Upper lobe of left lung (tissue), 4 donors: ENCODE data around the gene OR6M1.

Experiments used
- EP300 ChIP-seq, 4 donors: sonication (generic); formaldehyde crosslinking; IDR thresholded peaks; one replicate each; pipeline ENCODE4 v1.5.1; 2017; ENCODE audit warnings: antibody characterized with exemption in 4 of 4, control low read depth in 2 of 4
- POLR2A ChIP-seq, 4 donors: fragments of 450-650 bp; IDR thresholded peaks; one replicate each; pipeline ENCODE4 v1.5.1; 2016 to 2017; ENCODE audit warnings: antibody characterized with exemption in 4 of 4, mild to moderate bottlenecking in 2 of 4
- TF ChIP-seq, protein P1 (sequence below), 6 experiments: fragments of 450-650 bp in 4 of 6; fragments of 200-600 bp in 2 of 6; sonication (generic) in 2 of 6; IDR thresholded peaks; one replicate each; pipeline ENCODE4 v1.5.1; 2016 to 2019; ENCODE audit warnings: antibody characterized with exemption in 6 of 6

DNA sequence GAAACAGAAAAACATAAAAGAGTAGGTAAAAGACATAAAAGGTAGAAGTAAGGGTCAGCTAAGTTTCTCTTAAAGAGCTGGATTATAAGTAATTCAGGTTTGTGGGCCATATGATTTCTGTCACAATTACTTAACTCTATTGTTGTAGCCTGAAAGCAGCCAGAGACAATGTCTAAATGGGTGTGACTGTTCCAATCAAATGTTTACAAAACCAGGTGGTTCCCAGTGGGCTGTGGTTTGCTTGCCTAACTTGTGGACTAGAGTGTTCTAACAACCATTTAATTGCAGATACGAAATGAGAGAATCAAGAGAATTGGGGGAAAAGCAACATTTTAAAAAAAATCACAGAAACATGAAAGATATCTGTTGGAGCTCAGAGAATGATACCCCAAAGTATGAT, 22.6 kb downstream of the OR6M1 start:
- TF ChIP-seq EP300 (IDR thresholded peaks at IDR 0.05) (no peak), POLR2A (IDR thresholded peaks at IDR 0.05) (no peak)
- TF ChIP-seq, protein P1, sequence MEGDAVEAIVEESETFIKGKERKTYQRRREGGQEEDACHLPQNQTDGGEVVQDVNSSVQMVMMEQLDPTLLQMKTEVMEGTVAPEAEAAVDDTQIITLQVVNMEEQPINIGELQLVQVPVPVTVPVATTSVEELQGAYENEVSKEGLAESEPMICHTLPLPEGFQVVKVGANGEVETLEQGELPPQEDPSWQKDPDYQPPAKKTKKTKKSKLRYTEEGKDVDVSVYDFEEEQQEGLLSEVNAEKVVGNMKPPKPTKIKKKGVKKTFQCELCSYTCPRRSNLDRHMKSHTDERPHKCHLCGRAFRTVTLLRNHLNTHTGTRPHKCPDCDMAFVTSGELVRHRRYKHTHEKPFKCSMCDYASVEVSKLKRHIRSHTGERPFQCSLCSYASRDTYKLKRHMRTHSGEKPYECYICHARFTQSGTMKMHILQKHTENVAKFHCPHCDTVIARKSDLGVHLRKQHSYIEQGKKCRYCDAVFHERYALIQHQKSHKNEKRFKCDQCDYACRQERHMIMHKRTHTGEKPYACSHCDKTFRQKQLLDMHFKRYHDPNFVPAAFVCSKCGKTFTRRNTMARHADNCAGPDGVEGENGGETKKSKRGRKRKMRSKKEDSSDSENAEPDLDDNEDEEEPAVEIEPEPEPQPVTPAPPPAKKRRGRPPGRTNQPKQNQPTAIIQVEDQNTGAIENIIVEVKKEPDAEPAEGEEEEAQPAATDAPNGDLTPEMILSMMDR (IDR thresholded peaks at IDR 0.05), result no peak
